Mesothelial cell of epicardium (in vitro differentiated cells): ENCODE data around the gene IL23A. TPM values are rescaled to one million over a fixed set of nuclear protein-coding genes. Genes with fewer than 3 reads are reported as not detected.
"Not testable (repeated sequence)": the region's sequence is repeated elsewhere in the genome, so short reads cannot be mapped to it uniquely, and the experiment has no call there.

ENCODE experiments used
- DNase-seq, 2 experiments: peaks; one replicate each; pipeline ENCODE4 v3.0.0; 2021; ENCODE audit warnings: low spot score in 2 of 2; ENCODE audit not compliant: unreplicated experiment in 2 of 2
- H3K27ac Mint-ChIP-seq: 2 replicates; pipeline ENCODE4 v1.8.0; 2021; ENCODE audit warnings: mixed read lengths
- H3K27me3 Mint-ChIP-seq: 2 replicates; pipeline ENCODE4 v1.8.0; 2021; ENCODE audit warnings: low read depth, mixed read lengths
- H3K36me3 Mint-ChIP-seq: 2 replicates; pipeline ENCODE4 v1.8.0; 2021; ENCODE audit warnings: mixed read lengths
- H3K4me1 Mint-ChIP-seq: 2 replicates; pipeline ENCODE4 v1.8.0; 2021; ENCODE audit warnings: mixed read lengths
- H3K4me3 Mint-ChIP-seq: 2 replicates; pipeline ENCODE4 v1.8.0; 2021; ENCODE audit warnings: mild to moderate bottlenecking, moderate library complexity, mixed read lengths
- H3K9me3 Mint-ChIP-seq: 2 replicates; pipeline ENCODE4 v1.8.0; 2021; ENCODE audit warnings: mixed read lengths
- total RNA-seq: library from RNA; stranded (reverse); gene quantifications from 3 replicates; pipeline ENCODE4 v1.2.1, GENCODE V29; 2021
- TF ChIP-seq, protein P1 (sequence below): fragments of 200-600 bp; sonication (generic); IDR thresholded peaks from one replicate; pipeline ENCODE4 v1.5.0; 2021; ENCODE audit warnings: antibody characterized with exemption; ENCODE audit not compliant: unreplicated experiment

Gene IL23A
- total RNA-seq, 1 donor from 2014 or later: 0.76 TPM

DNA sequence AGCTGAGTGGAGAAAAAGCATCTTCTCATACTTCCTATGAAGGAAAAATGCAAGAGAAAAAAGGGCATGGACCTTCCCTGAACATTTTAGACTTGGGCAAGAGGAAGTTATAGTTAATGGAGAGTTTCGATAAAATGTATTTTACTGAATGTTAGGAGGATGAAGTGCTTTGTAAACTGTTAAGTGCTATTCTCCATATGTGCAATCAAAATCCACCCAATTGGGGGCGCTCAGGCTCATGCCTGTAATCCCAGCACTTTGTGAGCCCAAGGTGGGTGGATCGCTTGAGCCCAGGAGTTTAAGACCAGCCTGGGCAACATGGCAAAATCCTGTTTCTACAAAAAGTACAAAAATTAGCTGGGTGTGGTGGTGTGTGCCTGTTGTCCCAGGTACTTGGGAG lies 21.0 kb upstream of the IL23A start:
- TF ChIP-seq, protein P1, sequence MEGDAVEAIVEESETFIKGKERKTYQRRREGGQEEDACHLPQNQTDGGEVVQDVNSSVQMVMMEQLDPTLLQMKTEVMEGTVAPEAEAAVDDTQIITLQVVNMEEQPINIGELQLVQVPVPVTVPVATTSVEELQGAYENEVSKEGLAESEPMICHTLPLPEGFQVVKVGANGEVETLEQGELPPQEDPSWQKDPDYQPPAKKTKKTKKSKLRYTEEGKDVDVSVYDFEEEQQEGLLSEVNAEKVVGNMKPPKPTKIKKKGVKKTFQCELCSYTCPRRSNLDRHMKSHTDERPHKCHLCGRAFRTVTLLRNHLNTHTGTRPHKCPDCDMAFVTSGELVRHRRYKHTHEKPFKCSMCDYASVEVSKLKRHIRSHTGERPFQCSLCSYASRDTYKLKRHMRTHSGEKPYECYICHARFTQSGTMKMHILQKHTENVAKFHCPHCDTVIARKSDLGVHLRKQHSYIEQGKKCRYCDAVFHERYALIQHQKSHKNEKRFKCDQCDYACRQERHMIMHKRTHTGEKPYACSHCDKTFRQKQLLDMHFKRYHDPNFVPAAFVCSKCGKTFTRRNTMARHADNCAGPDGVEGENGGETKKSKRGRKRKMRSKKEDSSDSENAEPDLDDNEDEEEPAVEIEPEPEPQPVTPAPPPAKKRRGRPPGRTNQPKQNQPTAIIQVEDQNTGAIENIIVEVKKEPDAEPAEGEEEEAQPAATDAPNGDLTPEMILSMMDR: no peak
- H3K36me3 Mint-ChIP-seq: peaks cover 7% of the 10 kb centered on the region
- no peak overlapping the region for H3K27ac Mint-ChIP-seq
- peaks cover 14% of the 10 kb centered on the region for H3K4me1 Mint-ChIP-seq
- DNase-seq: no peak
- no peaks in the 10 kb centered on the region for H3K9me3 Mint-ChIP-seq
- H3K27me3 Mint-ChIP-seq: no peaks in the 10 kb centered on the region
- H3K4me3 Mint-ChIP-seq: no peak overlapping the region

DNA sequence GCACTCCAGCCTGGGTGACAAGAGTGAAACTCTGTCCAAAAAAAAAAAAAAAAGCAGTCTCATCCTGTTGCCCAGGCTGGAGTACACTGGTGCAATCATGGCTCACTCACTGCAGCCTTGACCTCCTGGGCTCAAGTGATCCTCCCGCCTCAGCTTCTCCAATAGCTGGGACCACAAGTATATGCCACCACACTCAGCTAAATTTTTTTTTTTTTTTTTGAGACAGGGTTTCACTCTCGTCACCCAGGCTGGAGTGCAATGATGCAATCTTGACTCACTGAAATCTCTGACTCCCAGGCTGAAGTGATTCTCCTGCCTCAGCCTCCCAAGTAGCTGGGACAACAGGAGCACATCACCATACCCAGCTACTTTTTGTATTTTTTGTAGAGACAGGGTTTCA lies 17.7 kb upstream of the IL23A start:
- TF ChIP-seq, protein P1: no peak
- H3K9me3 Mint-ChIP-seq: no peaks in the 10 kb centered on the region
- H3K4me1 Mint-ChIP-seq: peaks cover 2% of the 10 kb centered on the region
- no peak for DNase-seq
- no peak overlapping the region for H3K27ac Mint-ChIP-seq
- no peak overlapping the region for H3K4me3 Mint-ChIP-seq
- no peaks in the 10 kb centered on the region for H3K27me3 Mint-ChIP-seq
- H3K36me3 Mint-ChIP-seq: peaks cover 26% of the 10 kb centered on the region

DNA sequence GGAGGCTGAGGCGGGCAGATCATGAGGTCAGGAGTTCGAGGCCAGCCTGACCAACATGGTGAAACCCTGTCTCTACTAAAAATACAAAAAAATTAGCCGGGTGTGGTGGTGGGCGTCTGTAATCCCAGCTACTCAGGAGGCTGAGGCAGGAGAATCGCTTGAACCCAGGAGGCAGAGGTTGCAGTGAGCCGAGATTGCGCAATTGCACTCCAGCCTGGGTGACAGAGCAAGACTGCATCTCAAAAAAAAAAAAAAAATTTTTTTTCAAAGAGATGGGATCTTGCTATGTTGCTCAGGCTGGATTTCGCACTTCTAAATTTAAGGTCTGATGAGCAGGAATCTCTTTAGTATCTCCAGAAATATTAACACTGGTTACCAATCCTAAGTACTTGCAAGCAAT lies 17.1 kb upstream of the IL23A start:
- H3K4me3 Mint-ChIP-seq, H3K27me3 Mint-ChIP-seq, DNase-seq, H3K9me3 Mint-ChIP-seq, H3K4me1 Mint-ChIP-seq, H3K27ac Mint-ChIP-seq: not testable (repeated sequence)
- H3K36me3 Mint-ChIP-seq: peaks cover 26% of the 10 kb centered on the region

DNA sequence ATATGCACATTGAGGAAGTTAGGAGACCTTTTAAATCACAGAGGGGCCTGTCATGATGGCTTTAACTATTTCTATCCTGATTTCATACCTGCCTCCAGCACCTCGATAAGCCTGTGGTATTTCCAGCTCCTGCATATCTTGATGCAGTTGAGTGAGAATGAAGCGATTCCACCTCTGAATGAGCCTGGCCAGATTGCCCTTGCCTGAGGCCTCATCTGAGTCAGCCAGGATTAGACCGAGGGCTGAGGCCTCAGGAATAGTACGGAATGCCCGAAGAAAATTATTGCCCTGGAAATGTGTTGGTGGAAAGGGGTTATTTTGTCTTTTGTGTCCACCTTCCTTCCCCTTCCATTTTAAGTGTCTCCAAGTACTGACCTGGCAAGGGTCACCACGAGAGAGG lies 14.5 kb upstream of the IL23A start:
- H3K27me3 Mint-ChIP-seq: no peaks in the 10 kb centered on the region
- no peaks in the 10 kb centered on the region for H3K4me1 Mint-ChIP-seq
- H3K4me3 Mint-ChIP-seq: no peak overlapping the region
- H3K9me3 Mint-ChIP-seq: no peaks in the 10 kb centered on the region
- H3K27ac Mint-ChIP-seq: no peak overlapping the region
- TF ChIP-seq, protein P1: no peak
- DNase-seq: no peak
- peaks cover 24% of the 10 kb centered on the region for H3K36me3 Mint-ChIP-seq

DNA sequence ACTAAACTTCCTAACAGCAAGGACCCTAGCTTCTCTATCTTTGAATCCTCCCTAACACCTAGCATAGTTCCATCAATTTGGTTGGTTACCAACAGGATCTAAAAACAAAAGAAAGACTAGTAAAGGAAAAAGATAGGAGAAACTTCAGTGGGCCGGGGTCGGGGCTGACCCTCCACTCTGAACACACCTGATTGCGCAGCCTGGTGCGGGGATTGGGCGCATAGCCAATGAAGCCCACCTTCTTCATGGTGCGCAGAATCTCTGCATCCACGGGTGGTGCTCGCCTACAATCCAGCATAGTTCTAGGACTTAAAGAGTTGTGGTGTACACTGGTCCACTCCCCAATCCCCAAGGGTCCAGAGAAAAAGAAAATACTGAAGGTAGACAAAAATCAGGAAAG lies 12.6 kb upstream of the IL23A start:
- Mint-ChIP-seq H3K4me1 (no peaks in the 10 kb centered on the region), H3K9me3 (no peaks in the 10 kb centered on the region), H3K27ac (no peak overlapping the region), H3K27me3 (no peaks in the 10 kb centered on the region), H3K4me3 (no peak overlapping the region), H3K36me3 (peaks cover 21% of the 10 kb centered on the region)
- DNase-seq: no peak
- TF ChIP-seq, protein P1: no peak

DNA sequence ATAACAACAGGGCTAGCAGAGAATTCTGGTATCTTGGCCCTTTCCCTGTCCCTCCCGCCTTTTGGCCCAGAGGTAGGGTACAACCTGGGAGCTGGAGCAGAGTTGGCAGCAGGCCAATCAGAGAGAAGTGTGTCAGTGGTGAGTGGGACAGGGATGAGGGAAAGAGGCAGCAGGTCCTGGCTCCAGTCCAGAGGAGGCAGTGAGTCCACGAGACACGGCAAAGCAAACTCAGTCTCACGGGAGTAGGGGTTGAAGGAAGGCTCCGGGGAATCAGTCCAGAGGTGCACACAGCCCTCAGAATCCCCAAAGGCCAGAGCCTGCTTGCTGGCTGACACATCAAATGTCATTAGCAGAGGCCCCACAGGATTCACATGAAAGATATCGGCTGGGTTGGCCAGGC lies 12.2 kb upstream of the IL23A start:
- H3K4me1 Mint-ChIP-seq: no peaks in the 10 kb centered on the region
- DNase-seq: no peak
- H3K9me3 Mint-ChIP-seq: no peaks in the 10 kb centered on the region

More for the DNA sequence above, 12.2 kb upstream of the IL23A start:
- TF ChIP-seq, protein P1: no peak
- Mint-ChIP-seq H3K27ac (no peak overlapping the region), H3K36me3 (peaks cover 21% of the 10 kb centered on the region), H3K27me3 (no peaks in the 10 kb centered on the region), H3K4me3 (no peak overlapping the region)
